ENCODE data around the gene HGFAC.

The HGFAC gene

DNA sequence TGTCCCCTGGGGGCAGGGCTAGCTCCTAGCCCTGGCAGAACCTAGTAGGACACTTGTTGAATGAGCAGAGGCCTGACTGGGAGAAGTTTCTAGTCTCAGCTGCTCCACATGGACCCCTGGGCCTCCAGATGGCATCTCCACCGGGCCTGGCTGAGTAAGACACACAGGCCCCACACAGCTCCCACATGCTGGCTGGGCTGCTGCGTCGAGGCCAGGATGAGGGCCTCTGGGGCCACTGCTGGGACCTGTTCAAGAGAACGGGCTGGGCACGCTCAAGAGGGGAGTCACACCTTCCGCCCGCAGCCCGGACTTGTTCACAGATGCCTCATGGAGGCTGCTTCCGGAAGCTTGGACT is 4.2 kb upstream of the HGFAC start:
- TF ChIP-seq, protein P1, sequence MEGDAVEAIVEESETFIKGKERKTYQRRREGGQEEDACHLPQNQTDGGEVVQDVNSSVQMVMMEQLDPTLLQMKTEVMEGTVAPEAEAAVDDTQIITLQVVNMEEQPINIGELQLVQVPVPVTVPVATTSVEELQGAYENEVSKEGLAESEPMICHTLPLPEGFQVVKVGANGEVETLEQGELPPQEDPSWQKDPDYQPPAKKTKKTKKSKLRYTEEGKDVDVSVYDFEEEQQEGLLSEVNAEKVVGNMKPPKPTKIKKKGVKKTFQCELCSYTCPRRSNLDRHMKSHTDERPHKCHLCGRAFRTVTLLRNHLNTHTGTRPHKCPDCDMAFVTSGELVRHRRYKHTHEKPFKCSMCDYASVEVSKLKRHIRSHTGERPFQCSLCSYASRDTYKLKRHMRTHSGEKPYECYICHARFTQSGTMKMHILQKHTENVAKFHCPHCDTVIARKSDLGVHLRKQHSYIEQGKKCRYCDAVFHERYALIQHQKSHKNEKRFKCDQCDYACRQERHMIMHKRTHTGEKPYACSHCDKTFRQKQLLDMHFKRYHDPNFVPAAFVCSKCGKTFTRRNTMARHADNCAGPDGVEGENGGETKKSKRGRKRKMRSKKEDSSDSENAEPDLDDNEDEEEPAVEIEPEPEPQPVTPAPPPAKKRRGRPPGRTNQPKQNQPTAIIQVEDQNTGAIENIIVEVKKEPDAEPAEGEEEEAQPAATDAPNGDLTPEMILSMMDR (IDR thresholded peaks at IDR 0.05; ENCODE audit: low read length, missing control alignments), result no peak
- DNase-seq (ENCODE audit: low read depth), result no peak
- H3K4me3 ChIP-seq (replicated peaks; ENCODE audit: low read depth, low read length), result no peak overlapping the region

DNA sequence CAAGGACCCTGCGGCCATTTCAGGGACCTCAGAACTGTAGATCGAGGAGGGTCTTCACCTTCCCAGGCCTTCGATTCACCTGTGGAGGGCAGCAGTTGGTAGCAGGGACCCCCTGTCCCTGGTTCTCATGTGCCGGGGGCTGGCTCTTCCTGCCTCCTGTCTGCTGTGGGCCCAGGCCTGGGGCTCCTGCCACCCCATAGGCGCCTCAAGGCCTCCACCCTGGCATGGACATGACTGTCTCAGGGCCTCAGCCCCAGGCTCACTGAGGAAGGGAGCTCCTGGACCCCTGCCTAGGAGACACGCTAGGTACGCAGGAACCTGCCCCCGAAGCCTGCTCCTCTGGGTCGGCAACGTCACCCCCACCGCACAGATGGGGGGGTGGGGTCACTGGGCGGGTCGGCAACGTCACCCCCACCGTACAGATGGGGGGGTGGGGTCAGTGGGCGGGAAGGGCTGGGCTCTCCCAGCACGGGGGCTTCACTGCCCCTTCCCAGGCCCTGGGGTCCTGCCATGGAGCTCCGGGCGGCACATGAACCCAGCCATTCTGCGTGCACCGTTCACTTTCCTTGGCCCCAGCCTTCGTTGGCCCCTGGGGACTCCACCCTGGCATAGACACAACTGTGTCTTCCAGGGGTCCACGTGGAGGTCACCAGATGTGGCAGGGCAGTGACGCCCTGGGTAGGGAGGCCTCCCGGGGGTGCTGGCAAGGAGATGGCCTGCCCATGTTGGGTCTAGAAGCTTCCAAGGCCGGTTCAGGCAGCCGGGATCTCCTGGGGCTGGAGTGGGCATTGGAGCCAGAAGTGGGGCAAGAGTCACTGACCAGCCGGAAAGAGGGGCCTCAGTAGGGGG is 3.5 kb upstream of the HGFAC start:
- no peak for DNase-seq (ENCODE audit: low read depth)
- TF ChIP-seq, protein P1 (IDR thresholded peaks at IDR 0.05; ENCODE audit: low read length, missing control alignments), result no peak
- no peak overlapping the region for H3K4me3 ChIP-seq (replicated peaks; ENCODE audit: low read depth, low read length)

DNA sequence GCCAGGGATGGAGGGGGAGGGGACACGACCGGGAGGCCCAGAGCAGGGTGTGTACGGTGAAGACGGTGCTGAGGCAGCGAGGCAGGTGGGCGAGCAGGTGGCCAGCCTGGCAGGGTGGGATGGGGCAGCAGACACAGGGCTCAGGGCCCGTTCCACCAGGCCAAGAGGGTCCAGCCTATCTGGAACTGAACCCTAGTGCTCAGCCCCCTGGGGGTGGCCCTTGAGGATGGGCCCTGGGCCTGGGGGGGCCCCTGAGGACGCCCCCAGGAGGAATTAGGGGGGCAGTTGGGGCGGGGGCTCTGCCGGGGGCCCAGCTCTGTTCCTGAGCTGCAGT is 3.0 kb upstream of the HGFAC start:
- TF ChIP-seq, protein P1 (IDR thresholded peaks at IDR 0.05; ENCODE audit: low read length, missing control alignments), result no peak
- no peak for DNase-seq (ENCODE audit: low read depth)
- no peak overlapping the region for H3K4me3 ChIP-seq (replicated peaks; ENCODE audit: low read depth, low read length)

DNA sequence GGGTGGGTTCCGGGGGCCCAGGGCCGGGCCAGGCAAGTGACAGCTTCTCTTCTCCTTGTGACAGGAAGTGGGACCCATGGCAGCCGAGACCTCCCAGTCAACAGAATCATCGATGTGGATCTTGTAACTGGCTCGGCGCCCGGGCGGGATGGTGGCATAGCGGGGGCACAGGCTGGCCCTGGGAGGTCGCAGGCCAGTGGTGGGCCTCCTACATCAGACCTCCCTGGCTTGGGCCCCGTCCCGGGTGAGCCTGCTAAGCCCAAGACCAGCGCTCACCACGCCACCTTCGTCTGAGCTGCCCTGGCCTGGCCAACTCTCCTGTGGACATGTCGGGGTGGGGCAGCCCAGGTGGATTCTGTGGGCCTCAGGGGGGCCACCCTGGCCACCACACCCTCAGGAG is 2.4 kb upstream of the HGFAC start:
- no peak overlapping the region for H3K4me3 ChIP-seq (replicated peaks; ENCODE audit: low read depth, low read length)
- no peak for DNase-seq (ENCODE audit: low read depth)

DNA sequence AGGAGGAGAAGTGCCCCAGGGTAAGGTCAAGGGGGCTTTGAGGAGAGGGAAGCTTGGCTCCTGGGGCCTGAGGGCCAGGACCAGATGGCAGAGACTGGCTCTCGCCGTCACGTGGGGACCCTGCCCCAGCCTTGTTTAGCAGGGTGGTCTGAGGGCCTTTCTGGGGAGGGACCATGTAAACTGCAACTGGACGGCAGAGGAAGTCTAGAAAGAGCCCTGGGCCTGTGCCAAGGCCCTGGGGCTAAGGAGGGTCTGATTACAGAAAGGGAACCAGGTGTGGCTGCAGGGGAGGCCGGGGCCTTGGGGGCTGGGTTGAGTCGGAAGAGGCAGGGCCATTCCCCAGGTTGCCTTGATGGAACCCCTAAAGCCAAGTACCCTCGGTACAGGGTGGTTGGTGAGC is 1.8 kb upstream of the HGFAC start:
- DNase-seq (ENCODE audit: low read depth), result no peak

More for the DNA sequence above, 2.4 kb upstream of the HGFAC start:
- TF ChIP-seq, protein P1 (IDR thresholded peaks at IDR 0.05; ENCODE audit: low read length, missing control alignments), result no peak

DNA sequence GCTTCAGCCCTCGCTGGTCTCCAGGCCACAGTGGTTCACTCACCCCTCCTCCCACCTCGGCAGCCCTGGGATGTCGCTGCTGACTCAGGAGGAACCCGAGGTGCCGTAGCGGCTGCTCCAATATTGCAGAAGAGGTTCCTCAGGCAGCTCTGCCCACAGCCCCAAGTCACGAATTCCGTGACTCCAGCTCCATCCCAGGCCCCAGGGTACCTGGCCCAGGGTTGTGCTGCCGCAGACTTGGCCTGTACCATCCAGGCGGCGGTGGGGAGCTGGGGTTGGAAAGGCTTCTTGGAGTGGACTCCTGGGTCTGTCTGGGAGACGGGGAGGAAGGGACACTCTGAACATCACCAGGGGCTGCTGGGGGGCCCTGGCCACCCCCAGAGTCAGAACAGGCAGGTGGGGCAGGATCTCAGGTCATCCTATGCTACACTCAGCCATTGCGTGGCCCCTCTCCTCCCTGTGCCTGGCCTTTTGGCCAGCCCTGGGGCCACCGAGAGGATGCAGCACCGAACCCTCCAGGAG is 728 bp upstream of the HGFAC start:
- TF ChIP-seq, protein P1 (IDR thresholded peaks at IDR 0.05; ENCODE audit: low read length, missing control alignments), result no peak
- DNase-seq (ENCODE audit: low read depth), result peak; percentile 8
- H3K4me3 ChIP-seq (replicated peaks; ENCODE audit: low read depth, low read length), result no peak overlapping the region

More for the DNA sequence above, 1.8 kb upstream of the HGFAC start:
- TF ChIP-seq, protein P1 (IDR thresholded peaks at IDR 0.05; ENCODE audit: low read length, missing control alignments), result no peak
- H3K4me3 ChIP-seq (replicated peaks; ENCODE audit: low read depth, low read length), result no peak overlapping the region

All from fibroblast of pulmonary artery (primary cell).